ENCODE results near the gene CALHM4.

Gene CALHM4

DNA sequence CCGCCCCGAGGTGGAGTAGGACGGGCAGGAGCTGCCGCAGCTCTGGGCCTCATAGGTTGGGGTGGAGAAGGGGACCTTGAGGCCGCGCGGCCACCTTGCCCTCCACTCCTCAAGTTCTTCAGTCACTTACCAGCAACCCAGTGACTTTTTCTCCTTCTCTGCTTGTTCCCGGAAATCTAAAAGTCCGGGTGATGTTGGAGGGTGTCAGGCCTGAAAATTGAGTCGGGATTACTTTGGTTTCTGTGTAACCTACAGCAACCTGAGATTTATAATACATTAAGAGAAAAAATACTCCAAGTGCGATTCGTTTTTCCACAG, 18.1 kb downstream of the CALHM4 start:
- H3K4me1 ChIP-seq (ENCODE audit: control insufficient read depth, low read depth, low read length): peaks cover 3% of the 10 kb centered on the region
- H3K23ac ChIP-seq (ENCODE audit: low read length): no peak overlapping the region
- H4K8ac ChIP-seq (ENCODE audit: low read depth, low read length): no peak overlapping the region
- peak overlapping the region; percentile 43 for H2BK5ac ChIP-seq (ENCODE audit: low read length)
- H2BK120ac ChIP-seq (ENCODE audit: low read depth, low read length): no peak overlapping the region
- DNase-seq: no peak
- H2AK5ac ChIP-seq (ENCODE audit: low read length): no peak overlapping the region
- H3K4me3 ChIP-seq (ENCODE audit: low read length): peak overlapping the region; percentile 98
- WGBS (ENCODE audit: extremely low coverage, insufficient coverage, low lambda C conversion rate): no CpG with 5 or more reads among the region's 12 CpGs
- peak overlapping the region; percentile 91 for H3K9ac ChIP-seq (ENCODE audit: low read length)
- H3K4me2 ChIP-seq (ENCODE audit: low read length): peak overlapping the region; percentile 25
- H3K79me2 ChIP-seq (ENCODE audit: control insufficient read depth, insufficient read depth, low read length): peaks cover 32% of the 10 kb centered on the region
- H3K27me3 ChIP-seq (ENCODE audit: insufficient read depth, low read length, poor library complexity): no peaks in the 10 kb centered on the region
- no peak overlapping the region for H3K4ac ChIP-seq (ENCODE audit: low read depth, low read length)
- no peaks in the 10 kb centered on the region for H3K36me3 ChIP-seq (ENCODE audit: control insufficient read depth, insufficient read depth, low read length)
- no peak overlapping the region for H4K5ac ChIP-seq (ENCODE audit: low read length)
- peaks cover 8% of the 10 kb centered on the region for H3K79me1 ChIP-seq (ENCODE audit: low read length)
- H3K27ac ChIP-seq (ENCODE audit: low read depth, low read length): peak overlapping the region; percentile 93
- peak overlapping the region; percentile 78 for H3K18ac ChIP-seq (ENCODE audit: low read length)
- no peak overlapping the region for H2BK15ac ChIP-seq (replicated peaks; ENCODE audit: low read depth)
- peak overlapping the region; percentile 95 for H3K56ac ChIP-seq (ENCODE audit: low read length)

DNA sequence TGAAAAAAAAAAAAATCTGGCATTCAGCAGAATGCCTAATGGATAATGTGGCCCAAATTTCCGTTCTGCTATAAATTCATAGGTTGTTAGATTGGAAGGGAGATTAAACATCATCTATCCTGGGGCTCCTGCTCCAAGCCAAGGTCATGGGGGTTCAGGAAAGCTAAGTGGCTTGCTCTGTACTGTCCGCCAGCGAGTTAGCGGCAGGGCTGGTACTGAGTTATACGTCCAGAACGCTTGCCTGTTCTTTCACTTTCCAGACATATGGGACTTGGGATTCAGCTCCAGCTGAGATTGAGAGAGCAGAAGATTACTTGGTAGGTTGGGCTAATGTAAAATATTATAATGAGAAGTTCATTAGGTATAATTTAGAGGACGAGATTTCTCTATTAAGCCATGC, 18.6 kb downstream of the CALHM4 start:
- H3K36me3 ChIP-seq (ENCODE audit: control insufficient read depth, insufficient read depth, low read length): no peaks in the 10 kb centered on the region
- H3K56ac ChIP-seq (ENCODE audit: low read length): peak overlapping the region; percentile 95
- no peak overlapping the region for H2AK5ac ChIP-seq (ENCODE audit: low read length)
- H3K4me1 ChIP-seq (ENCODE audit: control insufficient read depth, low read depth, low read length): peaks cover 3% of the 10 kb centered on the region
- peak overlapping the region; percentile 91 for H3K9ac ChIP-seq (ENCODE audit: low read length)
- no peaks in the 10 kb centered on the region for H3K27me3 ChIP-seq (ENCODE audit: insufficient read depth, low read length, poor library complexity)
- WGBS (ENCODE audit: extremely low coverage, insufficient coverage, low lambda C conversion rate): no CpG with 5 or more reads among the region's 7 CpGs
- H2BK120ac ChIP-seq (ENCODE audit: low read depth, low read length): no peak overlapping the region
- DNase-seq: peak; percentile 16
- H3K23ac ChIP-seq (ENCODE audit: low read length): no peak overlapping the region
- H3K18ac ChIP-seq (ENCODE audit: low read length): no peak overlapping the region
- no peak overlapping the region for H4K5ac ChIP-seq (ENCODE audit: low read length)
- no peak overlapping the region for H3K4ac ChIP-seq (ENCODE audit: low read depth, low read length)
- H3K4me3 ChIP-seq (ENCODE audit: low read length): peak overlapping the region; percentile 98
- H3K79me2 ChIP-seq (ENCODE audit: control insufficient read depth, insufficient read depth, low read length): peaks cover 34% of the 10 kb centered on the region
- no peak overlapping the region for H2BK5ac ChIP-seq (ENCODE audit: low read length)
- no peak overlapping the region for H2BK15ac ChIP-seq (replicated peaks; ENCODE audit: low read depth)
- no peak overlapping the region for H4K8ac ChIP-seq (ENCODE audit: low read depth, low read length)
- no peak overlapping the region for H3K27ac ChIP-seq (ENCODE audit: low read depth, low read length)
- H3K4me2 ChIP-seq (ENCODE audit: low read length): peak overlapping the region; percentile 25
- H3K79me1 ChIP-seq (ENCODE audit: low read length): peaks cover 8% of the 10 kb centered on the region

DNA sequence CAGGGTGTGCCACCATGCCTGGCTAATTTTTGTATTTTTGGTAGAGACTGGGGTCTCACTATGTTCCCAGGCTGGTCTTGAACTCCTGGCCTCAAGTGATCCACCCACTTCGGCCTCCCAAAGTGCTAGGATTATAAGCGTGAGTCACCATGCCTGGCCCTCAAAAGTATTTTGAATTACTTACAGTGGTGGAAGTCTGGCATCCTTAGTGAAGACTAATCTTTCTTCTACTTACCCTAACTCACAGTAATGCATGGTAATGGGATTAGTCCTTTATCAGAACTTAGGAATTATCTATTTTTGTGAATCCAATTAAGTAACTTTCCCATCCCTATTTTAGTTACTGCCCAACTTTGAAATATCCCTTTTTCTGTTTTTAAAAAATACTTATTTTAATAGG, 21.7 kb downstream of the CALHM4 start:
- Histone ChIP-seq H3K18ac (ENCODE audit: low read length) (no peak overlapping the region), H3K4me1 (ENCODE audit: control insufficient read depth, low read depth, low read length) (peaks cover 3% of the 10 kb centered on the region), H3K9ac (ENCODE audit: low read length) (no peak overlapping the region), H4K5ac (ENCODE audit: low read length) (no peak overlapping the region), H2BK120ac (ENCODE audit: low read depth, low read length) (no peak overlapping the region), H3K79me2 (ENCODE audit: control insufficient read depth, insufficient read depth, low read length) (peaks cover 36% of the 10 kb centered on the region), H3K4ac (ENCODE audit: low read depth, low read length) (no peak overlapping the region), H3K27ac (ENCODE audit: low read depth, low read length) (no peak overlapping the region), H2BK15ac (replicated peaks; ENCODE audit: low read depth) (no peak overlapping the region), H3K27me3 (ENCODE audit: insufficient read depth, low read length, poor library complexity) (no peaks in the 10 kb centered on the region), H2AK5ac (ENCODE audit: low read length) (no peak overlapping the region), H2BK5ac (ENCODE audit: low read length) (no peak overlapping the region), H3K23ac (ENCODE audit: low read length) (no peak overlapping the region), H4K8ac (ENCODE audit: low read depth, low read length) (no peak overlapping the region), H3K4me3 (ENCODE audit: low read length) (no peak overlapping the region), H3K79me1 (ENCODE audit: low read length) (peaks cover 8% of the 10 kb centered on the region), H3K56ac (ENCODE audit: low read length) (no peak overlapping the region), H3K36me3 (ENCODE audit: control insufficient read depth, insufficient read depth, low read length) (no peaks in the 10 kb centered on the region), H3K4me2 (ENCODE audit: low read length) (no peak overlapping the region)
- WGBS (ENCODE audit: extremely low coverage, insufficient coverage, low lambda C conversion rate): no CpG with 5 or more reads among the region's 2 CpGs
- DNase-seq: peak; percentile 31

DNA sequence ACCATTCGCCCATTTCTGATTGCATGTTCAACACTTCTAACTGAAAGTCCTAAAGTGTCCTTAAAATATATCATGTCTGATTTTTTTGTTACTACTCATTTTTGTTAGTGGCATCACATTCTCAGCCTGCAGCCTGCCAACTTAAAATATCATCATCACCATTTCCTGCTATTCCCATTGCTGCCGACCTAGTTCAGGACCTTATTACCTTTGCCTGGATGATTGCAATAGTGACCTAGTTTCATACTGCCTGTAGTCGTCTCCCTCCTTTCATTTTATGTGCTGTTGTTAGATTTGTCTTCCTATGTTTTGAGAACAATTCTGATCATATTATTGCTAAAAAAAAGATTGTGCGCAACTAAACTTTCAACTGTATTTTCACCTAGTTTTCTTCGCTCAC, 23.9 kb downstream of the CALHM4 start:
- H3K27me3 ChIP-seq (ENCODE audit: insufficient read depth, low read length, poor library complexity): no peaks in the 10 kb centered on the region
- no peaks in the 10 kb centered on the region for H3K36me3 ChIP-seq (ENCODE audit: control insufficient read depth, insufficient read depth, low read length)

DNA sequence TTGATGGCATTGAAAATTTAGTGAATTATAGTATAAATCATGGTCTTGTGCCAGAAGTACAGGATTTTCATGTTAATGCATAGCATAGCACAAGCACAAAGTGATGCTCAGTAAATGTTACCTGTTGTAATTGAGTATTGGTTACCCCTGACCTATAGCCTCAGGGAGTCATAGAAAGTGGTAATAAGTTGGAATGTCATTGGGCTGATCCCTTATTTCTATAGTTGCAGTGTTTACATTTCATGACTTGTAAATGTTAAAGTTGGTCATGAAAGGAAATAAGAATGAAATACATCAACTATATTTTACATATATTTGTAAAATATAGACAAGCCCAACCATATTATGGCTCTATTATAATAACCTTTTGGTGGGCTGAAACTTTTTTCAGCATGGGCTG, 24.8 kb downstream of the CALHM4 start:
- DNase-seq: no peak
- no peak overlapping the region for H3K4ac ChIP-seq (ENCODE audit: low read depth, low read length)
- H2BK5ac ChIP-seq (ENCODE audit: low read length): no peak overlapping the region
- H3K4me3 ChIP-seq (ENCODE audit: low read length): no peak overlapping the region
- H3K4me2 ChIP-seq (ENCODE audit: low read length): no peak overlapping the region
- peaks cover 2% of the 10 kb centered on the region for H3K79me1 ChIP-seq (ENCODE audit: low read length)
- no peaks in the 10 kb centered on the region for H3K4me1 ChIP-seq (ENCODE audit: control insufficient read depth, low read depth, low read length)
- H3K18ac ChIP-seq (ENCODE audit: low read length): no peak overlapping the region
- H4K8ac ChIP-seq (ENCODE audit: low read depth, low read length): no peak overlapping the region
- no peak overlapping the region for H2AK5ac ChIP-seq (ENCODE audit: low read length)
- no peak overlapping the region for H4K5ac ChIP-seq (ENCODE audit: low read length)
- no peak overlapping the region for H2BK120ac ChIP-seq (ENCODE audit: low read depth, low read length)
- H3K9ac ChIP-seq (ENCODE audit: low read length): no peak overlapping the region
- H3K79me2 ChIP-seq (ENCODE audit: control insufficient read depth, insufficient read depth, low read length): peaks cover 17% of the 10 kb centered on the region
- no peak overlapping the region for H2BK15ac ChIP-seq (replicated peaks; ENCODE audit: low read depth)
- no peak overlapping the region for H3K23ac ChIP-seq (ENCODE audit: low read length)
- no peak overlapping the region for H3K27ac ChIP-seq (ENCODE audit: low read depth, low read length)
- no peak overlapping the region for H3K56ac ChIP-seq (ENCODE audit: low read length)
- H3K36me3 ChIP-seq (ENCODE audit: control insufficient read depth, insufficient read depth, low read length): no peaks in the 10 kb centered on the region
- no peaks in the 10 kb centered on the region for H3K27me3 ChIP-seq (ENCODE audit: insufficient read depth, low read length, poor library complexity)

More for the DNA sequence above, 23.9 kb downstream of the CALHM4 start:
- Histone ChIP-seq H2AK5ac (ENCODE audit: low read length) (no peak overlapping the region), H3K23ac (ENCODE audit: low read length) (no peak overlapping the region), H2BK120ac (ENCODE audit: low read depth, low read length) (no peak overlapping the region), H3K4me2 (ENCODE audit: low read length) (no peak overlapping the region), H3K4me1 (ENCODE audit: control insufficient read depth, low read depth, low read length) (peaks cover 3% of the 10 kb centered on the region), H2BK5ac (ENCODE audit: low read length) (no peak overlapping the region), H3K79me1 (ENCODE audit: low read length) (peaks cover 6% of the 10 kb centered on the region), H3K4me3 (ENCODE audit: low read length) (no peak overlapping the region), H2BK15ac (replicated peaks; ENCODE audit: low read depth) (no peak overlapping the region), H3K79me2 (ENCODE audit: control insufficient read depth, insufficient read depth, low read length) (peaks cover 25% of the 10 kb centered on the region), H4K5ac (ENCODE audit: low read length) (no peak overlapping the region), H3K56ac (ENCODE audit: low read length) (no peak overlapping the region), H3K9ac (ENCODE audit: low read length) (no peak overlapping the region), H3K18ac (ENCODE audit: low read length) (no peak overlapping the region), H4K8ac (ENCODE audit: low read depth, low read length) (no peak overlapping the region), H3K27ac (ENCODE audit: low read depth, low read length) (no peak overlapping the region), H3K4ac (ENCODE audit: low read depth, low read length) (no peak overlapping the region)
- no peak for DNase-seq
- no CpG with 5 or more reads among the region's 5 CpGs for WGBS (ENCODE audit: extremely low coverage, insufficient coverage, low lambda C conversion rate)

DNA sequence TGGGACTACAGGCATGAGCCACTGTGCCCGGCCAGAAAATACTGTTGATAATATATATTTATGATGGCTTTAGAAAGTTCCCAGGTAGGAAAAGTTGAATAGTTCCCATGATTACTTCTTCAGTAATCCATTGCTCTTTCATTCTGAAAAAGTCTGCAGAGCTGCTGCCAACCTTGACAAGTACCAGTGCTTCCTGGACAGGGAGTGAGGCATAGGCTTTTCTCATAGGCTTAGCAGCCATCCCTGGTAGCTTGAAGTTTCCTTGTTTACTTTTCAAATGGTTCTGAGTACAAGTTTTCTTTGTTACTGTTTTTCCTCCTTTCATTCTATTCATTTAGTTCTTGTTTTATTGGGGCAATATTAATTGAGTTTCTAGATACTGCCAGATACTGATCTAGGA, 25.6 kb downstream of the CALHM4 start:
- H3K27ac ChIP-seq (ENCODE audit: low read depth, low read length): no peak overlapping the region
- no peak overlapping the region for H2BK120ac ChIP-seq (ENCODE audit: low read depth, low read length)
- no peaks in the 10 kb centered on the region for H3K27me3 ChIP-seq (ENCODE audit: insufficient read depth, low read length, poor library complexity)
- no peak overlapping the region for H2BK5ac ChIP-seq (ENCODE audit: low read length)
- H3K4ac ChIP-seq (ENCODE audit: low read depth, low read length): no peak overlapping the region
- no peak overlapping the region for H2AK5ac ChIP-seq (ENCODE audit: low read length)
- no peak overlapping the region for H3K4me3 ChIP-seq (ENCODE audit: low read length)
- DNase-seq: no peak
- H3K79me1 ChIP-seq (ENCODE audit: low read length): peaks cover 2% of the 10 kb centered on the region
- no peak overlapping the region for H4K8ac ChIP-seq (ENCODE audit: low read depth, low read length)
- no peak overlapping the region for H3K9ac ChIP-seq (ENCODE audit: low read length)
- no peak overlapping the region for H4K5ac ChIP-seq (ENCODE audit: low read length)
- peaks cover 12% of the 10 kb centered on the region for H3K79me2 ChIP-seq (ENCODE audit: control insufficient read depth, insufficient read depth, low read length)
- no peak overlapping the region for H2BK15ac ChIP-seq (replicated peaks; ENCODE audit: low read depth)
- no peak overlapping the region for H3K18ac ChIP-seq (ENCODE audit: low read length)
- no peak overlapping the region for H3K4me2 ChIP-seq (ENCODE audit: low read length)
- H3K36me3 ChIP-seq (ENCODE audit: control insufficient read depth, insufficient read depth, low read length): no peaks in the 10 kb centered on the region
- no peak overlapping the region for H3K56ac ChIP-seq (ENCODE audit: low read length)
- no peaks in the 10 kb centered on the region for H3K4me1 ChIP-seq (ENCODE audit: control insufficient read depth, low read depth, low read length)
- no CpG with 5 or more reads among the region's 1 CpG for WGBS (ENCODE audit: extremely low coverage, insufficient coverage, low lambda C conversion rate)
- no peak overlapping the region for H3K23ac ChIP-seq (ENCODE audit: low read length)

Measured in mesendoderm (in vitro differentiated cells).